ENCODE data around the gene KANSL1. TPM values are rescaled to one million over a fixed set of nuclear protein-coding genes. Genes with fewer than 3 reads are reported as not detected.

KANSL1 gene
- total RNA-seq, 1 donor from 2014 or later = 56.2 TPM

GRCh38 chr17:46044989-46045388 lies 148.2 kb downstream of the KANSL1 start:
- peaks cover 3% of the 10 kb centered on the region for H3K36me3 ChIP-seq (ENCODE audit: control insufficient read depth, insufficient read depth, low read length)
- H3K27me3 ChIP-seq (ENCODE audit: control insufficient read depth, insufficient read depth, low read length) = no peaks in the 10 kb centered on the region
- no peak for DNase-seq (ENCODE audit: low read depth)
- no peak overlapping the region for H3K4me3 ChIP-seq (ENCODE audit: low read depth, low read length)
- no peak for TF ChIP-seq CTCF (IDR thresholded peaks at IDR 0.05; ENCODE audit: insufficient read depth, low read length, poor library complexity, severe bottlenecking)

- Histone ChIP-seq H3K27me3 (ENCODE audit: control insufficient read depth, insufficient read depth, low read length) (no peaks in the 10 kb centered on the region), H3K36me3 (ENCODE audit: control insufficient read depth, insufficient read depth, low read length) (peaks cover 3% of the 10 kb centered on the region), H3K4me3 (ENCODE audit: low read depth, low read length) (no peak overlapping the region)
- peak; percentile 88 for TF ChIP-seq CTCF (IDR thresholded peaks at IDR 0.05; ENCODE audit: insufficient read depth, low read length, poor library complexity, severe bottlenecking)
- peak; percentile 65 for DNase-seq (ENCODE audit: low read depth)
Measured at GRCh38 chr17:46044286-46044928, 148.8 kb downstream of the KANSL1 start.

- H3K4me3 ChIP-seq (ENCODE audit: low read depth, low read length) = no peak overlapping the region
- no peak for DNase-seq (ENCODE audit: low read depth)
- H3K36me3 ChIP-seq (ENCODE audit: control insufficient read depth, insufficient read depth, low read length) = peaks cover 2% of the 10 kb centered on the region
- no peak for TF ChIP-seq CTCF (IDR thresholded peaks at IDR 0.05; ENCODE audit: insufficient read depth, low read length, poor library complexity, severe bottlenecking)
- H3K27me3 ChIP-seq (ENCODE audit: control insufficient read depth, insufficient read depth, low read length) = no peaks in the 10 kb centered on the region
Measured at GRCh38 chr17:46043606-46044005, 149.6 kb downstream of the KANSL1 start.

GRCh38 chr17:46042925-46043324 lies 150.3 kb downstream of the KANSL1 start:
- no peak for TF ChIP-seq CTCF (IDR thresholded peaks at IDR 0.05; ENCODE audit: insufficient read depth, low read length, poor library complexity, severe bottlenecking)
- Histone ChIP-seq H3K36me3 (ENCODE audit: control insufficient read depth, insufficient read depth, low read length) (peaks cover 2% of the 10 kb centered on the region), H3K27me3 (ENCODE audit: control insufficient read depth, insufficient read depth, low read length) (no peaks in the 10 kb centered on the region), H3K4me3 (ENCODE audit: low read depth, low read length) (no peak overlapping the region)
- no peak for DNase-seq (ENCODE audit: low read depth)

- H3K36me3 ChIP-seq (ENCODE audit: control insufficient read depth, insufficient read depth, low read length) = peaks cover 2% of the 10 kb centered on the region
- no peak overlapping the region for H3K4me3 ChIP-seq (ENCODE audit: low read depth, low read length)
- DNase-seq (ENCODE audit: low read depth) = no peak
- H3K27me3 ChIP-seq (ENCODE audit: control insufficient read depth, insufficient read depth, low read length) = no peaks in the 10 kb centered on the region
- no peak for TF ChIP-seq CTCF (IDR thresholded peaks at IDR 0.05; ENCODE audit: insufficient read depth, low read length, poor library complexity, severe bottlenecking)
Measured at GRCh38 chr17:46042246-46042645, 151.0 kb downstream of the KANSL1 start.

GRCh38 chr17:46039592-46040186 lies 153.5 kb downstream of the KANSL1 start:
- no peaks in the 10 kb centered on the region for H3K36me3 ChIP-seq (ENCODE audit: control insufficient read depth, insufficient read depth, low read length)
- no peak for TF ChIP-seq CTCF (IDR thresholded peaks at IDR 0.05; ENCODE audit: insufficient read depth, low read length, poor library complexity, severe bottlenecking)
- no peaks in the 10 kb centered on the region for H3K27me3 ChIP-seq (ENCODE audit: control insufficient read depth, insufficient read depth, low read length)
- DNase-seq (ENCODE audit: low read depth) = no peak
- H3K4me3 ChIP-seq (ENCODE audit: low read depth, low read length) = no peak overlapping the region
